T-cell (primary cell): ENCODE measurements around the gene PDPN. TPM values are rescaled to one million over a fixed set of nuclear protein-coding genes. Genes with fewer than 3 reads are reported as not detected.

ENCODE experiments used
- ATAC-seq, 4 experiments: fragments of 200-7000 bp in 3 of 4; fragments of 150-1000 bp in 1 of 4; cut with Tn5 transposase; replicated peaks in 1 of 4; 1 replicate in 3 of 4; 2 replicates in 1 of 4; pipeline ENCODE4 v1.10.0; 2021; ENCODE audit warnings: moderate library complexity in 3 of 4, mild to moderate bottlenecking in 2 of 4, moderate number of reproducible peaks in 1 of 4
- CTCF ChIA-PET, 2 donors: fragments of 300-600 bp; sonication (Branson Sonifier 250); formaldehyde crosslinking; loops; one replicate each; lab custom pipeline; 2022; ENCODE audit warnings: antibody characterized with exemption in 2 of 2; lab: Charles Lee
- POLR2A ChIA-PET, 2 donors: fragments of 300-600 bp; sonication (Branson Sonifier 250); formaldehyde crosslinking; loops; one replicate each; lab custom pipeline; 2022; ENCODE audit warnings: antibody characterized with exemption in 2 of 2; lab: Charles Lee
- DNase-seq, 35 experiments: peaks; one replicate each; pipeline versions ENCODE4 v3.0.0 to v3.0.0-alpha.2; 2013 to 2023
- H3K27ac ChIP-seq: one replicate; pipeline ENCODE4 v1.5.1; 2013; ENCODE audit warnings: low read length
- H3K27me3 ChIP-seq, 2 experiments: replicated peaks in 1 of 2; 1 replicate in 1 of 2; 2 replicates in 1 of 2; pipeline versions ENCODE4 v1.6.1 to v1.7.0; 2013; ENCODE audit warnings: low read length in 1 of 2, mixed read lengths in 1 of 2; ENCODE audit not compliant: control insufficient read depth in 2 of 2, insufficient read depth in 2 of 2; ENCODE audit errors: extremely low read depth in 1 of 2
- H3K36me3 ChIP-seq, 2 donors: 1 replicate in 1 of 2; 2 replicates in 1 of 2; pipeline versions ENCODE4 v1.6.1 to v1.7.0; 2013; ENCODE audit warnings: low read length in 1 of 2; ENCODE audit not compliant: control insufficient read depth in 2 of 2, insufficient read depth in 1 of 2; ENCODE audit errors: extremely low read depth in 1 of 2
- H3K4me1 ChIP-seq, 2 experiments: 1 replicate in 1 of 2; 2 replicates in 1 of 2; pipeline versions ENCODE4 v1.6.1 to v1.7.0; 2013; ENCODE audit warnings: low read length in 2 of 2, mixed read lengths in 1 of 2; ENCODE audit not compliant: insufficient read depth in 2 of 2, control insufficient read depth in 1 of 2; ENCODE audit errors: extremely low read depth in 1 of 2
- H3K4me3 ChIP-seq, 2 donors: 1 replicate in 1 of 2; 2 replicates in 1 of 2; pipeline versions ENCODE4 v1.5.1 to v1.7.0; 2013; ENCODE audit warnings: mild to moderate bottlenecking in 2 of 2, low read length in 1 of 2, moderate library complexity in 1 of 2; ENCODE audit not compliant: control insufficient read depth in 1 of 2; ENCODE audit errors: extremely low read depth in 1 of 2
- H3K9me3 ChIP-seq: 2 replicates; pipeline ENCODE4 v1.7.0; 2013
- H3K27ac Mint-ChIP-seq, 2 donors: one replicate each; pipeline ENCODE4 v1.8.0; 2020 to 2021; ENCODE audit warnings: mild to moderate bottlenecking in 2 of 2, mixed read lengths in 2 of 2
- H3K27me3 Mint-ChIP-seq, 2 donors: one replicate each; pipeline ENCODE4 v1.8.0; 2021 to 2022; ENCODE audit warnings: mixed read lengths in 2 of 2
- H3K36me3 Mint-ChIP-seq: one replicate; pipeline ENCODE4 v1.8.0; 2021; ENCODE audit warnings: mixed read lengths
- H3K4me1 Mint-ChIP-seq, 3 donors: one replicate each; pipeline ENCODE4 v1.8.0; 2020 to 2022; ENCODE audit warnings: mixed read lengths in 3 of 3, mild to moderate bottlenecking in 1 of 3
- H3K4me3 Mint-ChIP-seq, 3 donors: one replicate each; pipeline ENCODE4 v1.8.0; 2020 to 2022; ENCODE audit warnings: mild to moderate bottlenecking in 3 of 3, mixed read lengths in 3 of 3, moderate library complexity in 3 of 3
- H3K9me3 Mint-ChIP-seq, 3 donors: one replicate each; pipeline ENCODE4 v1.8.0; 2020 to 2022; ENCODE audit warnings: mixed read lengths in 3 of 3
- WGBS: methylation state at CpG from one replicate; pipeline ENCODE4 v1.1.5; 2013; ENCODE audit warnings: missing lambda C conversion rate; ENCODE audit not compliant: insufficient coverage; 5-methylcytosine and 5-hydroxymethylcytosine counted together
- total RNA-seq, 35 experiments: library from RNA in 6 of 35; stranded (reverse) in 6 of 35; fragments of 120-200 nt in 1 of 35; gene quantifications; one replicate each; pipeline versions ENCODE4 v1.2.1 to v1.2.4 and lab custom pipeline; 2013 to 2026

PDPN gene
- total RNA-seq, 5 donors from 2014 or later (not counting 1 experiment from before 2014, with no cell fraction given) = 0.61 TPM; not detected in 4

DNA sequence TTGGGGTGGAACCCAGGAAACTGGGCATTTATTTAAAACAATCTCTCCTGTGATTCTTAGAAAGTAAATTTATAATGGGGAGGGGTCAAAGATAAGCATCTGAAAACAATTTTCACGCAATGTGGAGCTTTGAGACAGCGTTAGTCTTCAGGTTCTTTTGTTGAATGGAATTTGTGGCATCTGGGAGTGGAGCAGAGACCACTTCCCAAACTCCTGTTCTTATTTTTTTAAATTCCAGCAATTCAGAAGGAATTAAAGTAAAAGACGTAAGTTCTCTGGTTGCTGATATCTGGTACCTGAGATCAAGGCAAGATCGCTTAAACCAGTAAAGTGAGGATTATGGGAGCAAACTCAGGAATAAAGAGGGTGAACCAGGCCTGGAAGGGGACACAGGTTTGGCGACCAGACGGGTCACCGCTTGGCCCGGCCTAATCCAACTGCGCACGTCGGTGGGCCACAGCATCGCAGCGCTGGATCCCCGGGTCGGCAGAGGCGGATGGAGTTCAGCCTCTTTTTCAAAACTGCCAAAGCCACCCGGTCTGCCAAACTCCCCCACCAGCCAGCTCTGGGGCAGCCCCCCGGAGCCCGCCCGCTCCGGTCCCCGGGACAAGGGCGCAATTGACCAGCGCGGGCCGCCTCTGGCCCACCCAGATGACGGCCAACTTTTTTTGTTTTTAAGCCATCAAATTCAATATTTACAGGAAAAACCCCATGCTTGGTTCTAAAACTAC lies 754 bp upstream of the PDPN start:
- Histone ChIP-seq H3K4me1 (no peaks in the 10 kb centered on the region), H3K27me3 (peaks cover 16 to 56% of the 10 kb centered on the region in 2 experiments), H3K27ac (no peak overlapping the region), H3K9me3 (no peaks in the 10 kb centered on the region), H3K4me3 (no peak overlapping the region), H3K36me3 (no peaks in the 10 kb centered on the region)
- no peak overlapping the region for H3K27ac Mint-ChIP-seq
- CTCF ChIA-PET = no interaction called here
- ATAC-seq (no peak), DNase-seq (no peak)
- H3K4me3 Mint-ChIP-seq = no peak overlapping the region
- no peaks in the 10 kb centered on the region for H3K9me3 Mint-ChIP-seq
- POLR2A ChIA-PET = no interaction called here
- no peaks in the 10 kb centered on the region for H3K36me3 Mint-ChIP-seq
- WGBS = 27% methylated on average over 25 of the region's 27 CpGs
- no peaks in the 10 kb centered on the region for H3K4me1 Mint-ChIP-seq
- peaks cover 47 to 75% of the 10 kb centered on the region in 2 donors for H3K27me3 Mint-ChIP-seq

DNA sequence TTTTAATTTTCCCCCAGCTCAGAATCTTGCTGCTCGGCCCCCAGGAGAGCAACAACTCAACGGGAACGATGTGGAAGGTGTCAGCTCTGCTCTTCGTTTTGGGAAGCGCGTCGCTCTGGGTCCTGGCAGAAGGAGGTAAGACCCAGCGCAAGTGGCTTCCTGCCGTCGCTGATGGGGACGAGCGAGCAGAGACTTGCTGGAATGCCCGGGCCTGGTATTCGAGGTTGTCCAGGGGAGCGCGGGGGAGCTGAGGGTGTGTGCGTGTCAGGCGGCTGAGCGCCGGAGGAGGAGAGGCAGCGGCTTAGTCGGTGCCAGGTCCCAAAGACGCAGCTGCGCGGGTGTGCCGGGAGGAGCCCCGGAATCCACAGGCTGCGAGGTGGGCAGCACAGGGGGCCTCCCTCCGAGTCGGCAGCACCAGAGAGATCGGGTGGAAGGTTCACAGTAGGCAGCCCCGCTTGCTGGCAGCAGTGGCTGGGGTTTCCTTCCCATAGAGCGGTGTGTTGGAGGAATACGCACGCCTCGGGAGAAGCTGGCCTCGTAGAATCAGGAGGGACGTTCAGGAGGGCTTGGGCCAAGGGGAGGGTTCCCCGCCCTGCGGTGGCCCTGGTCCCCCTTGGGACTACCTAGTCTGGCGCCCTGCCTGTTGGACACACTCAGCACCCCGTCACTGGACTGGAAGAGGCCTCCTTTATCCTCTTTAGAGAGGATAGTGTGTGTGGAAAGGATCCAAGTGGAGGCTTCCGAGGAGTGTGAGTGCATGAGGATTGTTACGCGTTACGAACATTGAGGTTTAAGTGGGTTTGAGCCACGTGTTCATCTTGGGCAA lies 547 bp downstream of the PDPN start:
- H3K4me3 Mint-ChIP-seq = no peak overlapping the region
- H3K4me1 ChIP-seq = no peaks in the 10 kb centered on the region
- H3K9me3 Mint-ChIP-seq = no peaks in the 10 kb centered on the region
- no peak overlapping the region for H3K4me3 ChIP-seq
- POLR2A ChIA-PET = no interaction called here
- ATAC-seq (no peak), DNase-seq (no peak)
- H3K27ac Mint-ChIP-seq = no peak overlapping the region
- no peak overlapping the region for H3K27ac ChIP-seq
- no peaks in the 10 kb centered on the region for H3K36me3 ChIP-seq
- H3K9me3 ChIP-seq = no peaks in the 10 kb centered on the region
- no peaks in the 10 kb centered on the region for H3K4me1 Mint-ChIP-seq
- peaks cover 41 to 72% of the 10 kb centered on the region in 2 donors for H3K27me3 Mint-ChIP-seq
- H3K36me3 Mint-ChIP-seq = no peaks in the 10 kb centered on the region
- H3K27me3 ChIP-seq = peaks cover 16 to 51% of the 10 kb centered on the region in 2 experiments
- 13% methylated on average over 44 of the region's 47 CpGs for WGBS
- CTCF ChIA-PET = no interaction called here

DNA sequence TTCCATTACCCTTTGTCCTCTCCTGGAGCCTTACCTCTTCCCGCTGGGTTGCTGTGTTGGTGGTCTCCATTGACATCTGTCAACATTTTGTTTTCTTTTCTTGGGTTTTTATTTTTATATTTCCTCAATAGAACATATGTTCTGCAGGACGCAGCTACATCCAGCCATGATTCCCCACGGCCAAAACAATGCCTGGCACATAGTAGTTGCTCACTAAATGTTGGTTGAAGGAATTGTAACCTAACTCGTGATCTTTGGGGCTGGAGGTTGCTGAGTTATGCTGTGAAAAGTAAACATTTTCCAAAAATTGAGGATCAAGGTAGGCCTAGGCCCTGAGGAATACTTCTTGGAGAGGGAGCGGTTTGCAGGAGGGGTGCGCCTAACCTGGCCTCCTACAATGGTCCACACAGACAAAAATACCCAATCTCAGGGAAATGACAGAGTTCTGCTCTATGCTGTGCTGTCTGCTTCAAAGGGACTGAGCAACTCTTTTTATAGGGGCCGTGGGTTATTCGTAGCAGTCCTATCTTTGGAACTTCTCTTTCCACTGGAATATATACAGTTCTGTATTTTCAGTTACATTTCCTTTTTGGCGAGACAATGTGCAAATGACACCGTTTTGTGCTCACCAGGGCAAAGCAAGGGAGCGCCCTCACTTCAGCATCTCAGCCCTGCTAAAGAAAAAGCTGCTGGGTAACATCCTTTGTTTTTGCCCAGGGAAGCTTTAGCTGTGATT lies 1.4 kb downstream of the PDPN start:
- Mint-ChIP-seq H3K27me3 (peaks cover 45 to 69% of the 10 kb centered on the region in 2 donors), H3K27ac (no peak overlapping the region), H3K9me3 (no peaks in the 10 kb centered on the region), H3K36me3 (no peaks in the 10 kb centered on the region), H3K4me3 (no peak overlapping the region), H3K4me1 (no peaks in the 10 kb centered on the region)
- DNase-seq = no peak
- H3K4me3 ChIP-seq = no peak overlapping the region
- no peak for ATAC-seq
- no peaks in the 10 kb centered on the region for H3K36me3 ChIP-seq
- no peaks in the 10 kb centered on the region for H3K4me1 ChIP-seq
- H3K27ac ChIP-seq = no peak overlapping the region
- peaks cover 16 to 57% of the 10 kb centered on the region in 2 experiments for H3K27me3 ChIP-seq
- WGBS = 53% methylated on average over 5 of the region's 11 CpGs
- no peaks in the 10 kb centered on the region for H3K9me3 ChIP-seq
- CTCF ChIA-PET = interaction anchor here in 1 of 2 donors (0.6 kb wide), 1 partner anchor 355 kb away, joined by 3 read pairs; no protein-coding TSS in a partner anchor
- POLR2A ChIA-PET = no interaction called here

DNA sequence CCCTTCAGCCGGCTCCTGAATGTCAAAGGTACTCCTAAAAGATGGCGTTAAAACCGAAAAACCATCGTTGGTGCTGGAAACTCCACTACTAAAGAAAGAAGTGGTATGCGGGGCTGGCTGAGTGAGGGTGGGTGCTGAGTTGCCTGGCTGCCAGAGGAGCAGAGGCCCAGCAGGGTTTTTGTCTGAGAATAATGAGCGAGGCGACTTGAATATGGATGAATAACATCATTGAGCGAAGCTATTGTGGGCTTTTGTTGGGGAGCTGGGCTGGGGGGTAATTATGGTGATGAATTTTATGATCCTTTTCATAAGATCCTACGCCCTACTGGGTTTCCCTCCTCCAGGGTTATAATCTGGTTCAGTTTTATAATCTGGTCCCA lies 2.0 kb downstream of the PDPN start:
- no peaks in the 10 kb centered on the region for H3K9me3 Mint-ChIP-seq
- CTCF ChIA-PET = interaction anchor here in 1 of 2 donors (0.6 kb wide), 1 partner anchor 355 kb away, joined by 3 read pairs; no protein-coding TSS in a partner anchor
- H3K27me3 Mint-ChIP-seq = peaks cover 48 to 72% of the 10 kb centered on the region in 2 donors
- POLR2A ChIA-PET = no interaction called here
- H3K36me3 Mint-ChIP-seq = no peaks in the 10 kb centered on the region
- no peaks in the 10 kb centered on the region for H3K4me1 Mint-ChIP-seq
- WGBS = 40% methylated on average over 7 of the region's 9 CpGs
- peaks cover 16 to 56% of the 10 kb centered on the region in 2 experiments for H3K27me3 ChIP-seq
- H3K27ac ChIP-seq = no peak overlapping the region
- H3K4me3 ChIP-seq = no peak overlapping the region
- ATAC-seq (no peak), DNase-seq (no peak)
- H3K4me3 Mint-ChIP-seq = no peak overlapping the region
- no peaks in the 10 kb centered on the region for H3K4me1 ChIP-seq
- no peaks in the 10 kb centered on the region for H3K36me3 ChIP-seq
- no peaks in the 10 kb centered on the region for H3K9me3 ChIP-seq
- H3K27ac Mint-ChIP-seq = no peak overlapping the region

DNA sequence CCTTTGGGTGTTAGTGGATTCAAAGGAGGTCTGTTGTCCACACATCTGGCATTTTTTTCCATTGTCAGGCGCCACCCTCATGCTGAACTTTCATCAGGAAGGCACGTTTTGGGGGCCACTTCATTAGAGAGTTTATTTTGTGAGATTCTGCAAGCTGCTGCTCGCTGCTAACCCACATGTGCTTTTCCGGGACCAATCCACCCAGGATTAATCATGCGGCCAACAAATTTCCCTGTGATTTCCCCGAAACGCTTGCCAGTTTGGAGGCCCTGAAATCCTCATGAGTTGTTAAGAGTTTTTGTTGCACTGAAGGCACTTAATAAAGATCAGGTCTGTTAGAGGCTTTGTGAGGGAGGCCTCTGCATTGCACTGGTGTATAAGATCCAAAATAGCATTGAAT lies 2.4 kb downstream of the PDPN start:
- Mint-ChIP-seq H3K4me1 (no peaks in the 10 kb centered on the region), H3K4me3 (no peak overlapping the region), H3K36me3 (no peaks in the 10 kb centered on the region), H3K27me3 (peaks cover 48 to 68% of the 10 kb centered on the region in 2 donors), H3K27ac (no peak overlapping the region), H3K9me3 (no peaks in the 10 kb centered on the region)
- WGBS = 74% methylated on average over 3 of the region's 7 CpGs
- H3K27me3 ChIP-seq = peaks cover 16 to 53% of the 10 kb centered on the region in 2 experiments
- H3K9me3 ChIP-seq = no peaks in the 10 kb centered on the region
- no peak overlapping the region for H3K27ac ChIP-seq
- H3K4me3 ChIP-seq = no peak overlapping the region
- ATAC-seq (no peak), DNase-seq (no peak)
- CTCF ChIA-PET = interaction anchor here in 1 of 2 donors (0.6 kb wide), 1 partner anchor 354 kb away, joined by 3 read pairs; no protein-coding TSS in a partner anchor
- POLR2A ChIA-PET = no interaction called here
- H3K4me1 ChIP-seq = no peaks in the 10 kb centered on the region
- no peaks in the 10 kb centered on the region for H3K36me3 ChIP-seq
